ENCODE data around the gene MGP. TPM values are rescaled to one million over a fixed set of nuclear protein-coding genes. Genes with fewer than 3 reads are reported as not detected.

MGP gene
- total and polyA plus RNA-seq, 2 experiments from 2014 or later = 0.60 TPM; not detected in 1

DNA sequence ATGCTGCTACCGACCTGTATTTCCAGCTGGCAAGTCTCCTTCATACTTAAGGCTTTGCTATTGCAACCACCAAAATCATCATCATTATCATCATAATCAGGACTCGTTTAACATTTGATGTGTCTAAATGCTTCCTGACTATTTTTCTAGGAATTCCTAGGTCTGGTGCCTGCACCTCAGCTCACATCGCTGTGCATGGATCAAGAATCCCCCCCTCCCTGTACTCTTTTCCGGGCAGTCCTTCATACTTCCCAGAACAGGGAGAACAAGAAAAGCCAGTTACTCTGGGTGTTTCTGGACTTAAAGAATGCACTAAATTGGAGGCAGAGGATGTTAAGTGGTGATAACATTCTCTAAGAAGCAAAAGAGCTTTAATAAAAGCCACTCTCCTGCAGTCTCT lies 43.3 kb upstream of the MGP start:
- Mint-ChIP-seq H3K36me3 (ENCODE audit: low read depth) (no peaks in the 10 kb centered on the region), H3K27me3 (ENCODE audit: insufficient read depth, low read depth, poor library complexity) (peaks cover 3% of the 10 kb centered on the region), H3K4me3 (peak overlapping the region; percentile 25; the same call in 2 of the 3 replicates), H3K9me3 (no peaks in the 10 kb centered on the region), H3K4me1 (peaks cover 18% of the 10 kb centered on the region; the same call in 2 of the 3 replicates), H3K27ac (peak overlapping the region; percentile 82)
- H3K9me2 ChIP-seq (ENCODE audit: insufficient read depth) = no peaks in the 10 kb centered on the region
- H3K4me2 ChIP-seq = peak overlapping the region; percentile 28; the same call in 1 of the 2 replicates
- no peak overlapping the region for H2AFZ ChIP-seq
- H3K79me2 ChIP-seq (replicated peaks; ENCODE audit: insufficient read depth) = no peaks in the 10 kb centered on the region
- H3K27ac ChIP-seq (ENCODE audit: low read depth) = no peak overlapping the region
- peaks cover 9% of the 10 kb centered on the region; the same call in 1 of the 2 replicates for H3K4me1 ChIP-seq (ENCODE audit: insufficient read depth)
- H4K20me1 ChIP-seq (replicated peaks; ENCODE audit: insufficient read depth) = no peaks in the 10 kb centered on the region
- no peaks in the 10 kb centered on the region for H3K27me3 ChIP-seq (ENCODE audit: insufficient read depth)
- ATAC-seq (peak; percentile 74), DNase-seq (ENCODE audit: low spot score) (peak; percentile 71)
- no peaks in the 10 kb centered on the region for H3K36me3 ChIP-seq (ENCODE audit: insufficient read depth)
- H3K4me3 ChIP-seq = no peak overlapping the region
- TF ChIP-seq ZNF331 (CRISPR knock-in tag; IDR thresholded peaks at IDR 0.05; ENCODE audit: low read depth) = no peak
- TF ChIP-seq CREB1 (CRISPR knock-in tag; IDR thresholded peaks at IDR 0.05; ENCODE audit: low read depth) = no peak
- TF ChIP-seq, protein P1, sequence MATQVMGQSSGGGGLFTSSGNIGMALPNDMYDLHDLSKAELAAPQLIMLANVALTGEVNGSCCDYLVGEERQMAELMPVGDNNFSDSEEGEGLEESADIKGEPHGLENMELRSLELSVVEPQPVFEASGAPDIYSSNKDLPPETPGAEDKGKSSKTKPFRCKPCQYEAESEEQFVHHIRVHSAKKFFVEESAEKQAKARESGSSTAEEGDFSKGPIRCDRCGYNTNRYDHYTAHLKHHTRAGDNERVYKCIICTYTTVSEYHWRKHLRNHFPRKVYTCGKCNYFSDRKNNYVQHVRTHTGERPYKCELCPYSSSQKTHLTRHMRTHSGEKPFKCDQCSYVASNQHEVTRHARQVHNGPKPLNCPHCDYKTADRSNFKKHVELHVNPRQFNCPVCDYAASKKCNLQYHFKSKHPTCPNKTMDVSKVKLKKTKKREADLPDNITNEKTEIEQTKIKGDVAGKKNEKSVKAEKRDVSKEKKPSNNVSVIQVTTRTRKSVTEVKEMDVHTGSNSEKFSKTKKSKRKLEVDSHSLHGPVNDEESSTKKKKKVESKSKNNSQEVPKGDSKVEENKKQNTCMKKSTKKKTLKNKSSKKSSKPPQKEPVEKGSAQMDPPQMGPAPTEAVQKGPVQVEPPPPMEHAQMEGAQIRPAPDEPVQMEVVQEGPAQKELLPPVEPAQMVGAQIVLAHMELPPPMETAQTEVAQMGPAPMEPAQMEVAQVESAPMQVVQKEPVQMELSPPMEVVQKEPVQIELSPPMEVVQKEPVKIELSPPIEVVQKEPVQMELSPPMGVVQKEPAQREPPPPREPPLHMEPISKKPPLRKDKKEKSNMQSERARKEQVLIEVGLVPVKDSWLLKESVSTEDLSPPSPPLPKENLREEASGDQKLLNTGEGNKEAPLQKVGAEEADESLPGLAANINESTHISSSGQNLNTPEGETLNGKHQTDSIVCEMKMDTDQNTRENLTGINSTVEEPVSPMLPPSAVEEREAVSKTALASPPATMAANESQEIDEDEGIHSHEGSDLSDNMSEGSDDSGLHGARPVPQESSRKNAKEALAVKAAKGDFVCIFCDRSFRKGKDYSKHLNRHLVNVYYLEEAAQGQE (IDR thresholded peaks at IDR 0.05; ENCODE audit: unreplicated experiment) = no peak
- no peak for TF ChIP-seq STAT1 (IDR thresholded peaks at IDR 0.05; ENCODE audit: unreplicated experiment)
- TF ChIP-seq, protein P2, sequence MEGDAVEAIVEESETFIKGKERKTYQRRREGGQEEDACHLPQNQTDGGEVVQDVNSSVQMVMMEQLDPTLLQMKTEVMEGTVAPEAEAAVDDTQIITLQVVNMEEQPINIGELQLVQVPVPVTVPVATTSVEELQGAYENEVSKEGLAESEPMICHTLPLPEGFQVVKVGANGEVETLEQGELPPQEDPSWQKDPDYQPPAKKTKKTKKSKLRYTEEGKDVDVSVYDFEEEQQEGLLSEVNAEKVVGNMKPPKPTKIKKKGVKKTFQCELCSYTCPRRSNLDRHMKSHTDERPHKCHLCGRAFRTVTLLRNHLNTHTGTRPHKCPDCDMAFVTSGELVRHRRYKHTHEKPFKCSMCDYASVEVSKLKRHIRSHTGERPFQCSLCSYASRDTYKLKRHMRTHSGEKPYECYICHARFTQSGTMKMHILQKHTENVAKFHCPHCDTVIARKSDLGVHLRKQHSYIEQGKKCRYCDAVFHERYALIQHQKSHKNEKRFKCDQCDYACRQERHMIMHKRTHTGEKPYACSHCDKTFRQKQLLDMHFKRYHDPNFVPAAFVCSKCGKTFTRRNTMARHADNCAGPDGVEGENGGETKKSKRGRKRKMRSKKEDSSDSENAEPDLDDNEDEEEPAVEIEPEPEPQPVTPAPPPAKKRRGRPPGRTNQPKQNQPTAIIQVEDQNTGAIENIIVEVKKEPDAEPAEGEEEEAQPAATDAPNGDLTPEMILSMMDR (conservative IDR thresholded peaks at IDR 0.05; ENCODE audit: low read depth in 2 of 2) = no peak
- no peak for TF ChIP-seq POLR2AphosphoS5 (IDR thresholded peaks at IDR 0.05; ENCODE audit: low read depth)
- no peak for TF ChIP-seq NANOG (IDR thresholded peaks at IDR 0.05; ENCODE audit: borderline replicate concordance)
- TF ChIP-seq, protein P3, sequence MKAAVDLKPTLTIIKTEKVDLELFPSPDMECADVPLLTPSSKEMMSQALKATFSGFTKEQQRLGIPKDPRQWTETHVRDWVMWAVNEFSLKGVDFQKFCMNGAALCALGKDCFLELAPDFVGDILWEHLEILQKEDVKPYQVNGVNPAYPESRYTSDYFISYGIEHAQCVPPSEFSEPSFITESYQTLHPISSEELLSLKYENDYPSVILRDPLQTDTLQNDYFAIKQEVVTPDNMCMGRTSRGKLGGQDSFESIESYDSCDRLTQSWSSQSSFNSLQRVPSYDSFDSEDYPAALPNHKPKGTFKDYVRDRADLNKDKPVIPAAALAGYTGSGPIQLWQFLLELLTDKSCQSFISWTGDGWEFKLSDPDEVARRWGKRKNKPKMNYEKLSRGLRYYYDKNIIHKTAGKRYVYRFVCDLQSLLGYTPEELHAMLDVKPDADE (IDR thresholded peaks at IDR 0.05) = no peak
- TF ChIP-seq ZNF114 (CRISPR knock-in tag; IDR thresholded peaks at IDR 0.05) = no peak
- TF ChIP-seq JUNB (IDR thresholded peaks at IDR 0.05; ENCODE audit: unreplicated experiment) = no peak
- no peaks in the 10 kb centered on the region for H3F3A ChIP-seq (replicated peaks; ENCODE audit: low read depth)

Data from GM23338 (cell line).